Regular cardiac myocyte (primary cell): Measurements from ENCODE around the gene VAV2. TPM values are rescaled to one million over a fixed set of nuclear protein-coding genes. Genes with fewer than 3 reads are reported as not detected.

ENCODE experiments used
- total RNA-seq: library from RNA; depleted of rRNA; stranded (reverse); fragments of >200 nt; gene quantifications from 2 replicates; pipeline ENCODE4 v1.2.3, GENCODE V29; 2014

Gene VAV2, protein sequence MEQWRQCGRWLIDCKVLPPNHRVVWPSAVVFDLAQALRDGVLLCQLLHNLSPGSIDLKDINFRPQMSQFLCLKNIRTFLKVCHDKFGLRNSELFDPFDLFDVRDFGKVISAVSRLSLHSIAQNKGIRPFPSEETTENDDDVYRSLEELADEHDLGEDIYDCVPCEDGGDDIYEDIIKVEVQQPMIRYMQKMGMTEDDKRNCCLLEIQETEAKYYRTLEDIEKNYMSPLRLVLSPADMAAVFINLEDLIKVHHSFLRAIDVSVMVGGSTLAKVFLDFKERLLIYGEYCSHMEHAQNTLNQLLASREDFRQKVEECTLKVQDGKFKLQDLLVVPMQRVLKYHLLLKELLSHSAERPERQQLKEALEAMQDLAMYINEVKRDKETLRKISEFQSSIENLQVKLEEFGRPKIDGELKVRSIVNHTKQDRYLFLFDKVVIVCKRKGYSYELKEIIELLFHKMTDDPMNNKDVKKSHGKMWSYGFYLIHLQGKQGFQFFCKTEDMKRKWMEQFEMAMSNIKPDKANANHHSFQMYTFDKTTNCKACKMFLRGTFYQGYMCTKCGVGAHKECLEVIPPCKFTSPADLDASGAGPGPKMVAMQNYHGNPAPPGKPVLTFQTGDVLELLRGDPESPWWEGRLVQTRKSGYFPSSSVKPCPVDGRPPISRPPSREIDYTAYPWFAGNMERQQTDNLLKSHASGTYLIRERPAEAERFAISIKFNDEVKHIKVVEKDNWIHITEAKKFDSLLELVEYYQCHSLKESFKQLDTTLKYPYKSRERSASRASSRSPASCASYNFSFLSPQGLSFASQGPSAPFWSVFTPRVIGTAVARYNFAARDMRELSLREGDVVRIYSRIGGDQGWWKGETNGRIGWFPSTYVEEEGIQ
- total RNA-seq = 15.2 and 24.3 TPM in 2 replicates

DNA sequence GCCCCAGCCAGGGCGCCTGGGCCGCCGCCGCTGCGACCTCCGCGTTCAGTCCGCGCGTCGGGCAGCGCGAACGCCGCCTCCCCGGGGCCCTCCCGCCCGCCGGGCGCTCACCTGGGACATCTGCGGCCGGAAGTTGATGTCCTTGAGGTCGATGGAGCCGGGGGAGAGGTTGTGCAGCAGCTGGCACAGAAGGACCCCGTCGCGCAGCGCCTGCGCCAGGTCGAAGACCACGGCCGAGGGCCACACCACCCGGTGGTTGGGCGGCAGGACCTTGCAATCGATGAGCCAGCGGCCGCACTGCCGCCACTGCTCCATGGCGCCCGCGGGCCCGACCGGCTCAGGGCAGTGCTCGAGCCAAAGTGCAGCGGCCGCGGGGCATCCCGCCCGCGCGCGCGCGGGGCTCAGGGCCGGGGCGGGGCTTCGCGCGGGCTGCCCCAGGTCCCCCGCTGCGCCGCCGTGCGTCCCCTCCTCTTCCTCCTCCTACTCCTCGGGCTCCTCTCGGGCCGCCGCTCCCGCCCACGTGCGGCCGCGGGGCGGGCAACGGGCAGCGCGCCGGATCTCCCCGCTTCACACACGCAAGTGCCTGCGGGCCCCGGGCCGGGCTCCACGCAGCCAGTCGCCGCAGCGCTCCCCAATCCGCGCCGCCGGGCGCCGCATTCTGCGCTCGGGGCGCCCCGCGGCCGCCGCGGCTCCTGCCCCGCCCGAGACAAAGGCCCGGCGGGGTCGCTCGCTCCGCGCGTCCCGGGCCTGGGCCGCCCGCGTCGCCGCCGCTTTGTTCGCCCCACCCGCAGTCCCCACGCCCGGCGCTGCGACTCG lies at the start of gene VAV2:
TSS of gene VAV2 (minus strand) at position 361 of the 816 bp plus-strand sequence. CDS start at position 315, 46 bp downstream.

DNA sequence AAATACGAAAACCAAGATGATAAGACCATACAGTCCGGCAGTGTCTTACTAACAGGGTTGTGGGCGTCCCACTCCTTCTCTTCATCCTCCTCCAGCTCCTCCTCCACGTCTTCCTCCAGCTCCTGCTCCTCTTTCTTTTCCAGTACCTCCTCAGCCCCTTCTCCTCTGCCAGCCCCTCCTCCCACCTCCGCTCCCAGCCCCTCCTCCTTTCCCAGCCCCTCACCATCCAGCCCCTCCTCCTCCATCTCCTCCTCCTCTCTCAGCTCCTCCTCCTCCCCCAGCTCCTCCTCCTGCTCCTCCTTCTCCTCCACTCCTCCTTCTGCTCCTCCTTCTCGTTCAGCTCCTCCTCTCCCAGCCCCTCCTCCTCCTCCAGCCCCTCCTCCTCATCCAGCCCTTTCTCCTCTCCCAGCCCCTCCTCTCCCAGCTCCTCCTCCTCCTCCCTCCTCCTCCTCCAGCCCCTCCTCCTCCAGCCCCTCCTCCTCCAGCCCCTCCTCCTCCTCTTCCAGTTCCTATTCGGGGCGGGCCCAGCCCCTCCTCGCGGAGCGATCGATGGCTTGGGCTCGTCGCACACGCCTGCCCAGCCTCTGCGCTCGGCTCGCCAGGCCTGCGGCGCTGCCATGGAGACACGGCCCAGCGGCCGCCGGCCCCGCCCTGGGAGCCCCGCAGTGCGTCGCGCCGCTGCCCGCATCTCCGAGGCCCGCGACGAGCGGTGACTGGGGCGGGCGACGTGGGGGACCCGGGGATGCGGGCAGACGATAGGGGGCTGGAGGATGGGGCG lies 32.9 kb upstream of the VAV2 start, which contains the start of gene BRD3OS:
TSS of gene BRD3OS (plus strand) at position 654 of the 778 bp plus-strand sequence. CDS start 1,267 bp downstream, outside the sequence.

DNA sequence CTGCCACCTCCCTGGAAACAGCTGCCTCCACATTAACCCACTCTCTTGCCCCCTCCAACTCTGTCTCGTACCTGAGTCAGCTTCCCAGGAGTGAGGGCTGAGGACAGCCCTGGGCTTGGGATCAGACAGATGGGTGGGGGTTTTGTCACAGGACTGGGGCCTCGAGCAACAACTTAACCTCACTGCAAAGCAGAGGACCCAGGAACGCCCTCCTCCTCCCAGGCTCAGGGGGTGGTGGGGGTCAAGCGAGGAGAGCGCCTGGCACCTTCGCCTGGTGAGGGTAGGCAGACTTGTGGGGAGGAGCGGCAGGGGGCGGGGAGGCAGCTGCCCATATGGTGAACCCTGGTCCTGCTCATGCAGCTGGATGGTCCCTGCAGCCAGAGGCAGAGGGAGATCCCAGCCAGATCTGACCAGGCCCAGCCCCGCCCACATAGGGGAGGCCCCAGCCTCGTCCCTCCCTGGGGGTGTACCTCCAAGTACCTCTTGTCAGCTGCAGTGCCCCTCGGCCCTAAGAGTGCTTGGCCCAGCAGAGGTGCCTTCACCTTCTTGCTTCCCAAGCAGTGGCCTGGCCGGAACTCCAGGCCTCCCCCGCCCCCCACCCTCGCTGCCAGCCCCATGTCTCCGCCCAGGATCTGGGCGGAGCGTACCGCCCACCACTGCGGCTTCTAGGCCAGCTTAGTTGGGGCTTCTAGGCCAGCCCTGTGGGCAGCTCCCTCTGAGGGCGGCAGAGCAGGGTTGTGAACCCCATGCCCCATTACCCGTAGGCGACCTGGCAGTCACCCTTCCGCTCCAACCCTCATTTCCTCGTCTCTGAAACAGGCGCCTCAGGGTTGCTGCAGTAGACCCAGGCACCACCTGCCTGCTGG lies 254.1 kb downstream of the VAV2 start, which contains the start of gene SARDH:
TSS of gene SARDH (minus strand) at position 579 of the 866 bp plus-strand sequence. CDS start 4,179 bp downstream, outside the sequence.

Other genes starting within 250 kb of the VAV2 start
- gene BRD3OS, start 33.2 kb upstream of the VAV2 start, total RNA-seq = 13.0 and 14.0 TPM in 2 replicates
- 6.2 and 9.2 TPM in 2 replicates for gene BRD3, start 75.7 kb upstream of the VAV2 start, total RNA-seq
- 18.0 and 22.0 TPM in 2 replicates for gene WDR5, start 143.8 kb upstream of the VAV2 start, total RNA-seq
- not detected in 2 replicates for gene RNU6ATAC, start 172.2 kb upstream of the VAV2 start, total RNA-seq